Fibroblast of pulmonary artery (primary cell): ENCODE results near the gene TMEM185A.
"Not testable (repeated sequence)": the region's sequence is repeated elsewhere in the genome, so short reads cannot be mapped to it uniquely, and the experiment has no call there.

Source experiments
- DNase-seq: peaks from one replicate; pipeline ENCODE4 v3.0.0-alpha.2; 2010; ENCODE audit warnings: low read depth
- H3K4me3 ChIP-seq: replicated peaks from 2 replicates; pipeline ENCODE4 v1.5.1; 2011; ENCODE audit warnings: low read depth, mild to moderate bottlenecking, control low read depth, low read length, moderate library complexity
- CTCF ChIP-seq: IDR thresholded peaks from 2 replicates; pipeline ENCODE4 v1.5.1; 2011; ENCODE audit warnings: mild to moderate bottlenecking, control low read depth, low read length, inconsistent platforms; ENCODE audit errors: missing control alignments

TMEM185A gene

DNA sequence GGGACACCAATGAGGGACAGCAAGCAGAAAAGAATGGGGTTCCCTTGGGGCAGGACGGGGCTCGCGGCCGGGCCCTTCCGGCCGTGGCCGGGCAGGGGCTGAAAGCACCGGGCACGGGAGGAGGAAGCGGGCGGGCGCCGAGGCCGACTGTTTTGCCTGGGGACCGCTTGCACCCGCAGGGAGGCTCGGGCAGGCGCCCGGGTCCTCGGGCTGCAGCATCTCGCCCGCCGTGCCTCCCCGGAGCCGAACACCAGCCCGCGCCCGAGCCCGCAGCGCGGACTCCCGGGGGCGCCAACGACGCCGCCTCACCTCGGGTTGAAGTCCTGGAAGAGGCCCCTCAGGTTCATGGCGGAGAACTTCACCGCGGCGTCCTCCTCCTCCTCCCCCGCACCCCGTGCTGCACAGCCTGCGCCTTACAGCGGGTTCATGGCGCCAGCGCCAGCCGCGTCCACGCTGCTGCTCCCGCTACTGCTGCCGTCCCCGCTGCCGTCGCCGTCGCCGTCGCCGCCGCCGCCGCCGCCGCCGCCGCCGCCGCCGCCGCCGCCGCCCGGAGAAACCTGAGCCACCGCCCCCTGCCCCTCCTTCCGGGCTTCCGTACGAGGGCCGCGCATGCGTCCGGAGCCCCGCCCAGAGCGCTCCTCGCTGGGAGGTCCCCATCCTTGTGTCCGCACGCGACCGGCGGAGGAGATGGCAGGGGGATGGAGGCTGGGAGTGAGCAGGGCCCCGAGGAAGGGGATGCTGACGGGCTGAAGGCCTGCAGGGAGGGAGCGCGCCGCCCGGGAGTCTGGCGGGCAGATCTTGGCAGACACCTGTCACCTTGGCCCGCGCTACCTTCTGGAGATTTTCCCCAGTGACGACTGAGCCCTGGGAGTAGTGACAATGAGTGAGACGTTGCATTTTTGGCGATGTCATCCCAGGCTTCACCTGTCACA, at the start of gene TMEM185A:
TMEM185A (minus strand) TSS at position 559 of the 932 bp plus-strand sequence; CDS start at position 347, 212 bp downstream.
- DNase-seq: peak; percentile 46
- peak within 1 kb of the TSS; percentile 69 for H3K4me3 ChIP-seq

DNA sequence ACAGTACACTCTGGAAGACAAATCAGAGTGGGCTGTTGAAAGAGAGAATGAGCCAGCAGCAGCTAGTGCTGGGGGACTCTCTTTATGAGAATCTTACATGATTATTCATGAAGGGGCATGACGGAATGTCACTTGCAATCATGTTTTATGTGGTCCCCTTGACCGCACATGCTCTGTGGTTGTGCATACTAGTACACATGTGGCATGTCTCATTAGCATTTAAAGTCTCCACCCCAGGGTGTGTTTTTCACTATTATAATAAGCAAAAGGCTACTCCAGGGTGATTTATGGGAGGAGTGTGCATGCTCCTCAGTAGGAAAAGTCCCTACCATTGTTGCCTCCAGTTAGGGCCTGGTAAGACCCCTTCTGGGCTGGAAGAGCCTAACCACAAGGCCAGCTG, 49.6 kb upstream of the TMEM185A start:
- no peak for TF ChIP-seq CTCF
- H3K4me3 ChIP-seq: no peak overlapping the region
- no peak for DNase-seq

More for the DNA sequence above, at the start of gene TMEM185A:
- no peak for TF ChIP-seq CTCF

DNA sequence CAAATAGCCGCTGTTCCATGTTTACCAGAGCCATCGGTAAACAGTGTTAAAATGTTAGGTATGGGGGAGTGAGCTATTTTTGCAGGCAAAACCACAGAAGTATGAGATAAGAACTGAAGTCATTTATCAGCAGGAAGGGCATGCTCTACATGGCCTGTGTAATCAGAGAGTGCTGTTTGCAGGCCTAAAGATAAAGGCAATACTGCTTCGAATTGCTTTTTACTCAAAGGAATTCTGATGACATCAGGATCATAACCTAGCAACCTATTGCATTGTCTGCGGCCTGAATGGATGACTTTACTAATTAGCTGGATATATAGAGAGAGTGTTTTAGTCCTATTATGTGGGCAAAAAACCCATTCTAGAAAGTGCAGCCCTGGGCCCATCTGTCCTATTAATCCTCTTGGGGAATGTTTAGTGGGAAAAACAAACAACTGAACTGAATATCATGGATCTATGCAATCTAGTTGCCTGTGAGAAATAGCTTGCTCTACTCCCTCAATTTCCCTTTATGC, 47.6 kb upstream of the TMEM185A start:
- H3K4me3 ChIP-seq, DNase-seq: not testable (repeated sequence)

GRCh38 chrX:149675554-149675953, 44.0 kb upstream of the TMEM185A start:
- not testable (repeated sequence) for H3K4me3 ChIP-seq, DNase-seq

GRCh38 chrX:149675088-149675487, 43.5 kb upstream of the TMEM185A start:
- DNase-seq, H3K4me3 ChIP-seq: not testable (repeated sequence)

DNA sequence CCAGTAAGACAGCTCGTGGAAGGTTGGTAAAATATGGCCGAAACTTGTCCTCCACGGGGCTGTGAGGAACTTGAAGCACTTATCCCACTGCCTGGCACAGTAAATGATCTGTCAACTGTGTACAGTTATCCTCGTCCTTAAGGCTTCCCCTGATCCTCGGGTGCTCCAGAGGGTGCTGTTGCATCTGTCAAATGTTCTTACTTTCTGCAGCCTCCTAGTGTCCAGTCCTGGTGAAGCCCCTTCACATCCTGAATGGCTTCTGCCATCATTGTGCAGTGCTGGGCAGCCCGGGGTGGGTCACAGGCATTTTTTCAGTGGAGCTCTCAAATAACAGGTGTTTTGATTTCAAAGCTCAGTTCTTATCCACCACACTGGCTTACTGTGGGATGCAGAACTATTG, 29.0 kb upstream of the TMEM185A start:
- DNase-seq, H3K4me3 ChIP-seq: not testable (repeated sequence)

GRCh38 chrX:149656260-149656884, 24.8 kb upstream of the TMEM185A start:
- H3K4me3 ChIP-seq, DNase-seq: not testable (repeated sequence)

GRCh38 chrX:149652232-149652981, 20.8 kb upstream of the TMEM185A start:
- no peak for DNase-seq
- H3K4me3 ChIP-seq: no peak overlapping the region
- no peak for TF ChIP-seq CTCF

GRCh38 chrX:149650162-149650561, 18.6 kb upstream of the TMEM185A start:
- no peak for DNase-seq
- no peak for TF ChIP-seq CTCF
- no peak overlapping the region for H3K4me3 ChIP-seq
